Stomach smooth muscle (tissue), 2 donors: ENCODE data around the gene STK36.

Experiments
- H3K27ac ChIP-seq: one replicate; pipeline ENCODE4 v1.7.0; 2013; ENCODE audit warnings: mild to moderate bottlenecking, low read length, inconsistent platforms
- H3K27me3 ChIP-seq, 2 donors: one replicate each; pipeline ENCODE4 v1.7.0; 2013; ENCODE audit warnings: low read length in 2 of 2; ENCODE audit not compliant: insufficient read depth in 2 of 2, control insufficient read depth in 1 of 2
- H3K36me3 ChIP-seq, 2 donors: one replicate each; pipeline ENCODE4 v1.7.0; 2013; ENCODE audit warnings: low read length in 2 of 2; ENCODE audit not compliant: control insufficient read depth in 2 of 2, insufficient read depth in 2 of 2
- H3K4me1 ChIP-seq: one replicate; pipeline ENCODE4 v1.7.0; 2013; ENCODE audit warnings: low read length; ENCODE audit not compliant: control insufficient read depth, insufficient read depth
- H3K4me3 ChIP-seq, 2 donors: one replicate each; pipeline ENCODE4 v1.7.0; 2013; ENCODE audit warnings: low read length in 2 of 2
- H3K9ac ChIP-seq, 2 donors: one replicate each; pipeline ENCODE4 v1.7.0; 2013; ENCODE audit warnings: low read length in 2 of 2, mild to moderate bottlenecking in 1 of 2
- H3K9me3 ChIP-seq, 2 donors: one replicate each; pipeline ENCODE4 v1.7.0; 2013; ENCODE audit warnings: low read length in 2 of 2; ENCODE audit not compliant: control insufficient read depth in 2 of 2
- donor health status: healthy.
- donor health status: Pancreatic carcinoma.

STK36 gene

GRCh38 chr2:218718058-218718457 lies 46.2 kb downstream of the STK36 start:
- no peak overlapping the region for H3K9ac ChIP-seq
- no peaks in the 10 kb centered on the region for H3K9me3 ChIP-seq
- peaks cover 3 to 4% of the 10 kb centered on the region in 2 donors for H3K36me3 ChIP-seq
- H3K4me3 ChIP-seq = no peak overlapping the region
- no peaks in the 10 kb centered on the region for H3K27me3 ChIP-seq
- no peaks in the 10 kb centered on the region for H3K4me1 ChIP-seq
- H3K27ac ChIP-seq = no peak overlapping the region

GRCh38 chr2:218719457-218719856 lies 47.6 kb downstream of the STK36 start:
- Histone ChIP-seq H3K4me1 (no peaks in the 10 kb centered on the region), H3K9me3 (no peaks in the 10 kb centered on the region), H3K27ac (no peak overlapping the region), H3K4me3 (no peak overlapping the region), H3K36me3 (peaks cover 3 to 4% of the 10 kb centered on the region in 2 donors), H3K27me3 (no peaks in the 10 kb centered on the region), H3K9ac (no peak overlapping the region)

GRCh38 chr2:218720048-218721041 lies 48.5 kb downstream of the STK36 start:
- H3K9ac ChIP-seq = no peak overlapping the region
- H3K4me3 ChIP-seq = no peak overlapping the region
- no peaks in the 10 kb centered on the region for H3K4me1 ChIP-seq
- no peaks in the 10 kb centered on the region for H3K27me3 ChIP-seq
- H3K27ac ChIP-seq = no peak overlapping the region
- peaks cover 3 to 4% of the 10 kb centered on the region in 2 donors for H3K36me3 ChIP-seq
- H3K9me3 ChIP-seq = no peaks in the 10 kb centered on the region

- Histone ChIP-seq H3K4me3 (no peak overlapping the region), H3K9me3 (no peaks in the 10 kb centered on the region), H3K4me1 (no peaks in the 10 kb centered on the region), H3K36me3 (no peaks in the 10 kb centered on the region), H3K27me3 (no peaks in the 10 kb centered on the region), H3K9ac (no peak overlapping the region), H3K27ac (no peak overlapping the region)
Observed at GRCh38 chr2:218721488-218721887, 49.6 kb downstream of the STK36 start.

- Histone ChIP-seq H3K4me3 (no peak overlapping the region), H3K27ac (no peak overlapping the region), H3K9me3 (no peaks in the 10 kb centered on the region), H3K36me3 (no peaks in the 10 kb centered on the region), H3K4me1 (no peaks in the 10 kb centered on the region), H3K27me3 (no peaks in the 10 kb centered on the region), H3K9ac (no peak overlapping the region)
Observed at GRCh38 chr2:218721934-218722333, 50.0 kb downstream of the STK36 start.

- Histone ChIP-seq H3K36me3 (no peaks in the 10 kb centered on the region), H3K27ac (no peak overlapping the region), H3K4me3 (no peak overlapping the region), H3K9me3 (no peaks in the 10 kb centered on the region), H3K4me1 (no peaks in the 10 kb centered on the region), H3K27me3 (no peaks in the 10 kb centered on the region), H3K9ac (no peak overlapping the region)
Observed at GRCh38 chr2:218722419-218722818, 50.5 kb downstream of the STK36 start.

- H3K27ac ChIP-seq = no peak overlapping the region
Observed at GRCh38 chr2:218722876-218723785, 51.2 kb downstream of the STK36 start.

GRCh38 chr2:218726004-218726574 lies 54.2 kb downstream of the STK36 start:
- Histone ChIP-seq H3K36me3 (no peaks in the 10 kb centered on the region), H3K27me3 (no peaks in the 10 kb centered on the region), H3K9ac (no peak overlapping the region), H3K27ac (no peak overlapping the region), H3K4me3 (no peak overlapping the region), H3K4me1 (no peaks in the 10 kb centered on the region), H3K9me3 (no peaks in the 10 kb centered on the region)

More at GRCh38 chr2:218722876-218723785, 51.2 kb downstream of the STK36 start:
- Histone ChIP-seq H3K27me3 (no peaks in the 10 kb centered on the region), H3K4me1 (no peaks in the 10 kb centered on the region), H3K9me3 (no peaks in the 10 kb centered on the region), H3K9ac (no peak overlapping the region), H3K36me3 (no peaks in the 10 kb centered on the region), H3K4me3 (no peak overlapping the region)

GRCh38 chr2:218727502-218728165 lies 55.7 kb downstream of the STK36 start:
- Histone ChIP-seq H3K27me3 (no peaks in the 10 kb centered on the region), H3K9ac (no peak overlapping the region), H3K4me1 (peaks cover 2% of the 10 kb centered on the region)

GRCh38 chr2:218729640-218730039 lies 57.8 kb downstream of the STK36 start:
- Histone ChIP-seq H3K36me3 (no peaks in the 10 kb centered on the region), H3K27me3 (no peaks in the 10 kb centered on the region), H3K9ac (no peak overlapping the region), H3K27ac (no peak overlapping the region), H3K9me3 (no peaks in the 10 kb centered on the region), H3K4me3 (no peak overlapping the region), H3K4me1 (peaks cover 2% of the 10 kb centered on the region)

More at GRCh38 chr2:218727502-218728165, 55.7 kb downstream of the STK36 start:
- Histone ChIP-seq H3K4me3 (no peak overlapping the region), H3K36me3 (no peaks in the 10 kb centered on the region), H3K27ac (no peak overlapping the region), H3K9me3 (no peaks in the 10 kb centered on the region)
